Brain microvascular endothelial cell (primary cell): ENCODE results near the gene ADARB1.

ENCODE experiments used
- DNase-seq: peaks from one replicate; pipeline ENCODE4 v3.0.0-alpha.2; 2020
- H3K27ac ChIP-seq: fragments of 250-450 bp; sonication (Bioruptor Pico); 2 replicates; pipeline ENCODE4 v1.5.1; 2020; ENCODE audit warnings: mild to moderate bottlenecking, moderate library complexity
- H3K27me3 ChIP-seq: fragments of 250-450 bp; sonication (Bioruptor Pico); replicated peaks from 2 replicates; pipeline ENCODE4 v1.5.1; 2020; ENCODE audit warnings: mild to moderate bottlenecking
- H3K36me3 ChIP-seq: fragments of 250-450 bp; sonication (Bioruptor Pico); replicated peaks from 2 replicates; pipeline ENCODE4 v1.5.1; 2020; ENCODE audit warnings: mild to moderate bottlenecking
- H3K4me3 ChIP-seq: 2 replicates; pipeline ENCODE4 v1.5.1; 2011; ENCODE audit warnings: low read depth, mild to moderate bottlenecking, control low read depth, low read length, moderate library complexity
- CTCF ChIP-seq: IDR thresholded peaks from 2 replicates; pipeline ENCODE4 v1.5.1; 2011; ENCODE audit warnings: low read depth, mild to moderate bottlenecking, moderate library complexity, low read length, control low read depth, inconsistent platforms; ENCODE audit errors: missing control alignments
- in situ Hi-C: cut with HindIII; loops from 2 replicates; pipeline ENCODE4 v1.10.0; 2017; ENCODE audit warnings: low sequenced_read_pairs, low pct_ligation_motif_present

The ADARB1 gene

GRCh38 chr21:45261093-45261492, 186.7 kb downstream of the ADARB1 start:
- Histone ChIP-seq H3K27me3 (peaks cover 8% of the 10 kb centered on the region), H3K27ac (no peak overlapping the region), H3K36me3 (peaks cover 28% of the 10 kb centered on the region), H3K4me3 (no peak overlapping the region)
- in situ Hi-C loops, result no loop called here
- no peak for DNase-seq
- TF ChIP-seq CTCF, result no peak

GRCh38 chr21:45262041-45262581, 187.7 kb downstream of the ADARB1 start:
- TF ChIP-seq CTCF, result no peak
- peaks cover 8% of the 10 kb centered on the region for H3K27me3 ChIP-seq
- no peak overlapping the region for H3K27ac ChIP-seq
- in situ Hi-C loops, result no loop called here
- no peak for DNase-seq
- H3K36me3 ChIP-seq, result peaks cover 37% of the 10 kb centered on the region
- H3K4me3 ChIP-seq, result no peak overlapping the region

- in situ Hi-C loops, result no loop called here
- Histone ChIP-seq H3K27ac (no peak overlapping the region), H3K4me3 (no peak overlapping the region), H3K27me3 (peaks cover 7% of the 10 kb centered on the region), H3K36me3 (peaks cover 42% of the 10 kb centered on the region)
- TF ChIP-seq CTCF, result no peak
- no peak for DNase-seq
These were observed 188.2 kb downstream of the ADARB1 start for GRCh38 chr21:45262616-45263015.

- peaks cover 46% of the 10 kb centered on the region for H3K36me3 ChIP-seq
- no peak for DNase-seq
- TF ChIP-seq CTCF, result no peak
These were observed 189.2 kb downstream of the ADARB1 start for GRCh38 chr21:45263534-45263933.

DNA sequence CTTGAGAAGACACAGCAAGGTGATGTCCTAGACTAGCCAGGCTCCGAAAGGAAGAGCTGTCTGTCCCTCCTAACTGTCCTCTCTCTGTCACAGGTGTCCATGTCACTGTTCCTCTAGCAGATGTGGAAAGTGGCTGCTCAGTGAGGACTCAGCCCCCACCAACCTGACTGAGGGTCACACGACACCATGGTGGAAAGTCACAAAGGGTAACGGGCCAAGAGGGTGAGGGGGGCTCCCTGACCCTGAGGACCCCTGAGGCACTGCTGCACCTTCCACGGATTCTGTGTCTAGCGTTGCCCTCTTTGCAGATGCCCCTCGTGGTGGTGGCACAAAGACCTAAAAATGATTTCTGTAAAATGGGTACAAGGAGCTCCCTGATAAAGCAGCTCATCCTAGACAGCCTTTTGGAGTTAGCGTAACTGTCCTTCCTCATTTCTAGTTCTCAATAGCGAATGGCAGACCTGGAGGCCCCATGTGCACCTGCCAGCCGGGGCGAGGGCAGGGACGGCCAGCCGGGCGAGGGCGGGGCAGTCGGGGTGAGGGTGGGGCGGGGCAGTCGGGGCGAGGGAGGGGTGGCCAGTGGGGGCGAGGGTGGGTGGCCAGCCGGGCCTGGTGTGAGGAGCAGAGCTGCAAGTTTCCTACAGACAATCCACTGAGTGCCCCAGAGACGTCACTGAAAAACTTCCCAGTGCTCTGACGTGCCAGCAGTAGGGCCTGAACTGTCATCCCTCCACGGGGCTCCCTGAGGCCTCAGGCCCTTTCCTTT, 189.9 kb downstream of the ADARB1 start:
- no peak for DNase-seq
- Histone ChIP-seq H3K4me3 (no peak overlapping the region), H3K27ac (no peak overlapping the region), H3K27me3 (no peaks in the 10 kb centered on the region), H3K36me3 (peaks cover 46% of the 10 kb centered on the region)
- TF ChIP-seq CTCF, result no peak
- in situ Hi-C loops, result no loop called here

More at GRCh38 chr21:45263534-45263933, 189.2 kb downstream of the ADARB1 start:
- in situ Hi-C loops, result no loop called here
- H3K4me3 ChIP-seq, result no peak overlapping the region
- no peak overlapping the region for H3K27ac ChIP-seq
- peaks cover 4% of the 10 kb centered on the region for H3K27me3 ChIP-seq
